GM23338 (cell line): ENCODE measurements around the gene GTF3C5. TPM values are rescaled to one million over a fixed set of nuclear protein-coding genes. Genes with fewer than 3 reads are reported as not detected.

ENCODE experiments used
- ATAC-seq: fragments of 200-7000 bp; cut with Tn5 transposase; 3 replicates; pipeline ENCODE4 v1.9.1; 2020
- DNase-seq: peaks from one replicate; pipeline ENCODE4 v3.0.0-alpha.2; 2015; ENCODE audit warnings: low spot score
- H2AFZ ChIP-seq: fragments of 200-600 bp; sonication (generic); 2 replicates; pipeline ENCODE4 v1.8.0; 2016; ENCODE audit warnings: antibody characterized with exemption, mild to moderate bottlenecking, moderate library complexity
- H3F3A ChIP-seq: fragments of 200-600 bp; sonication (generic); replicated peaks from 2 replicates; pipeline ENCODE4 v1.8.0; 2017; ENCODE audit warnings: antibody characterized with exemption, mixed run types, low read depth
- H3K27ac ChIP-seq: fragments of 200-600 bp; sonication (generic); 2 replicates; pipeline ENCODE4 v1.6.1; 2016; ENCODE audit warnings: low read depth
- H3K27me3 ChIP-seq: fragments of 200-600 bp; sonication (generic); 2 replicates; pipeline ENCODE4 v1.8.0; 2016; ENCODE audit warnings: mild to moderate bottlenecking, mixed run types, moderate library complexity; ENCODE audit not compliant: insufficient read depth
- H3K36me3 ChIP-seq: fragments of 200-600 bp; sonication (generic); 2 replicates; pipeline ENCODE4 v1.8.0; 2016; ENCODE audit warnings: mild to moderate bottlenecking; ENCODE audit not compliant: insufficient read depth
- H3K4me1 ChIP-seq: fragments of 200-600 bp; sonication (generic); 2 replicates; pipeline ENCODE4 v1.8.0; 2016; ENCODE audit warnings: mild to moderate bottlenecking, moderate library complexity; ENCODE audit not compliant: insufficient read depth
- H3K4me2 ChIP-seq: fragments of 200-600 bp; sonication (generic); 2 replicates; pipeline ENCODE4 v1.7.1; 2017; ENCODE audit warnings: mixed run types
- H3K4me3 ChIP-seq: fragments of 200-600 bp; sonication (generic); 2 replicates; pipeline ENCODE4 v1.6.1; 2016; ENCODE audit warnings: mixed run types
- H3K79me2 ChIP-seq: fragments of 200-600 bp; sonication (generic); replicated peaks from 2 replicates; pipeline ENCODE4 v1.8.0; 2017; ENCODE audit warnings: mild to moderate bottlenecking; ENCODE audit not compliant: insufficient read depth
- H3K9me2 ChIP-seq: fragments of 200-600 bp; sonication (generic); 2 replicates; pipeline ENCODE4 v1.8.0; 2017; ENCODE audit not compliant: insufficient read depth
- H4K20me1 ChIP-seq: fragments of 200-600 bp; sonication (generic); replicated peaks from 2 replicates; pipeline ENCODE4 v1.8.0; 2017; ENCODE audit warnings: mild to moderate bottlenecking; ENCODE audit not compliant: insufficient read depth
- H3K27ac Mint-ChIP-seq: 2 replicates; pipeline ENCODE4 v1.8.0; 2020; ENCODE audit warnings: inconsistent platforms, mild to moderate bottlenecking, moderate library complexity, mixed read lengths
- H3K27me3 Mint-ChIP-seq: 3 replicates; pipeline ENCODE4 v1.8.0; 2022; ENCODE audit warnings: low read depth, mild to moderate bottlenecking, moderate library complexity, mixed read lengths, inconsistent platforms; ENCODE audit not compliant: insufficient read depth, poor library complexity
- H3K36me3 Mint-ChIP-seq: 3 replicates; pipeline ENCODE4 v1.8.0; 2021; ENCODE audit warnings: low read depth, mild to moderate bottlenecking, inconsistent platforms, moderate library complexity, mixed read lengths
- H3K4me1 Mint-ChIP-seq: 3 replicates; pipeline ENCODE4 v1.8.0; 2020; ENCODE audit warnings: mild to moderate bottlenecking, inconsistent platforms, mixed read lengths
- H3K4me3 Mint-ChIP-seq: 3 replicates; pipeline ENCODE4 v1.8.0; 2021; ENCODE audit warnings: moderate library complexity, mild to moderate bottlenecking, inconsistent platforms, mixed read lengths
- H3K9me3 Mint-ChIP-seq: 3 replicates; pipeline ENCODE4 v1.8.0; 2020; ENCODE audit warnings: moderate library complexity, mild to moderate bottlenecking, inconsistent platforms, mixed read lengths
- CREB1 ChIP-seq: fragments of 250-450 bp; sonication (Bioruptor Pico); IDR thresholded peaks from 2 replicates; pipeline ENCODE4 v1.5.0; 2020; ENCODE audit warnings: low read depth, mild to moderate bottlenecking, moderate library complexity
- CTCF ChIP-seq, 2 experiments: fragments of 200-600 bp in 1 of 2; sonication (generic) in 1 of 2; conservative IDR thresholded peaks; 2 replicates each; pipeline versions ENCODE4 v1.5.1 to v1.6.1; 2016 to 2017; ENCODE audit warnings: antibody characterized with exemption in 2 of 2, low read depth in 2 of 2, mild to moderate bottlenecking in 2 of 2, moderate library complexity in 1 of 2
- EZH2 ChIP-seq: fragments of 200-600 bp; sonication (generic); IDR thresholded peaks from one replicate; pipeline ENCODE4 v1.8.0; 2017; ENCODE audit warnings: antibody characterized with exemption, mild to moderate bottlenecking, low read depth; ENCODE audit not compliant: unreplicated experiment
- EZH2phosphoT487 ChIP-seq: fragments of 200-600 bp; sonication (generic); IDR thresholded peaks from one replicate; pipeline ENCODE4 v1.8.1; 2018; ENCODE audit warnings: antibody characterized with exemption; ENCODE audit not compliant: unreplicated experiment
- JUNB ChIP-seq: IDR thresholded peaks from one replicate; pipeline ENCODE4 v1.6.1; 2016; ENCODE audit warnings: antibody characterized with exemption; ENCODE audit not compliant: unreplicated experiment
- NANOG ChIP-seq: IDR thresholded peaks from 2 replicates; pipeline ENCODE4 v1.6.1; 2016; ENCODE audit warnings: antibody characterized with exemption, borderline replicate concordance
- POLR2AphosphoS5 ChIP-seq: IDR thresholded peaks from 2 replicates; pipeline ENCODE4 v1.6.1; 2016; ENCODE audit warnings: antibody characterized with exemption, low read depth
- STAT1 ChIP-seq: IDR thresholded peaks from one replicate; pipeline ENCODE4 v1.6.1; 2016; ENCODE audit warnings: antibody characterized with exemption; ENCODE audit not compliant: unreplicated experiment
- ZNF114 ChIP-seq: fragments of 250-450 bp; sonication (Bioruptor Pico); IDR thresholded peaks from 2 replicates; pipeline ENCODE4 v1.5.0; 2020; ENCODE audit warnings: mild to moderate bottlenecking, moderate library complexity
- ZNF331 ChIP-seq: fragments of 250-450 bp; sonication (Bioruptor Pico); IDR thresholded peaks from 2 replicates; pipeline ENCODE4 v1.5.0; 2020; ENCODE audit warnings: low read depth, mild to moderate bottlenecking, moderate library complexity
- ZNF462 ChIP-seq: fragments of 250-450 bp; sonication (Bioruptor Pico); IDR thresholded peaks from 2 replicates; pipeline ENCODE4 v1.5.0; 2020; ENCODE audit warnings: mild to moderate bottlenecking, moderate library complexity
- polyA plus RNA-seq: library from polyadenylated mRNA; unstranded; fragments of >200 nt; fragmentation: Nextera tagmentation; extraction: Ambion mirVana; gene quantifications from 2 replicates; pipeline ENCODE4 v1.2.1, GENCODE V29; 2016
- total RNA-seq: library from RNA; depleted of rRNA; stranded (reverse); fragments of >200 nt; shearing (Covaris generic); gene quantifications from 2 replicates; pipeline ENCODE4 v1.2.3, GENCODE V29; 2014
- TF ChIP-seq, protein P1 (sequence below): IDR thresholded peaks from 2 replicates; pipeline ENCODE4 v1.6.1; 2016; ENCODE audit warnings: antibody characterized with exemption
- TF ChIP-seq, protein P2 (sequence below): IDR thresholded peaks from one replicate; pipeline ENCODE4 v1.6.1; 2018; ENCODE audit warnings: antibody characterized with exemption; ENCODE audit not compliant: unreplicated experiment

The GTF3C5 gene
- total and polyA plus RNA-seq, 2 experiments from 2014 or later: 46.0 to 78.8 TPM

DNA sequence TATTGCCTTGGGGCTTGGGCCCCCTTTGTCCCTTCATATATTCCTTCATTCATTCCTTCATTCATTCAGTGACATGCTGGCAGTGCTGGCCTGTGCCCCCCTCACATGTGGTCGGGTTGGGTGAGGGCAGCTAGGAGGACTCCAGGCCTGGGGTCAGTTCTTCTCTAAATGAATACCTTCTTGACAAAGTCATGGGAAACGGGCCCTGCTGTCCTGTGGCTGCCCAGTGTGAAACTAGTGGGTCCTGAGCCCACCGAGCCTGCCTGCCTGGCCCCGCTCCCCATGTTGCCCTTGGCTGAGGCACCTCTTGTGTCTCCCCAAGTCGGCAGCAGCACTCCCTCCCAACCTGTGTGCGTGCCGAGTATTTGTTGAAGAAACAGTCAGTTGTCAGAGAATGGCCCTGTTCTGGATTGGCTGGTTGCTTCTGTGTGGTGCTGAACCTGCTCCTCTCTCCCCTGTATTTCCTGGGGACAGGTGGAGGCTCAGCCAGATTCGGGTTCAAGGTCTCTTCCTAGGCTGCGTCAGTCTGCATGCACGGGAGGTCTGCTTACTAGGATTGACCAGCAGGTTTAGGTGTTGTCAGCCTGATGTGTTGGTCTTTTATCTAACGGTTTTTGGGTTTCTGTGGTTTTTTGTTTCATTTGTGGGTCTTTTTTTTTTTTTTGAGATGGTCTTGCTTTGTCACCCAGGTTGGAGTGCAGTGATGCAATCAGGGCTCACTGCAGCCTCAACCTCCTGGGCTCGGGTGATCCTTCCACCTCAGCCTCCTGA, 27.9 kb downstream of the GTF3C5 start:
- H3K4me1 Mint-ChIP-seq: peaks cover 30% of the 10 kb centered on the region
- H3K27ac ChIP-seq: 0 out of 2 replicates have a peak overlapping the region, but pooled peaks have one; percentile 81
- H3K4me2 ChIP-seq: no peak overlapping the region
- H3K36me3 Mint-ChIP-seq: peaks cover 36% of the 10 kb centered on the region
- H3K27ac Mint-ChIP-seq: peak overlapping the region; percentile 49
- TF ChIP-seq NANOG (no peak), ZNF331 (CRISPR knock-in tag) (no peak), CTCF (conservative IDR thresholded peaks at IDR 0.05; ENCODE audit: low read depth in 2 of 2) (no peak), CREB1 (CRISPR knock-in tag) (no peak), ZNF462 (CRISPR knock-in tag) (no peak), EZH2phosphoT487 (no peak), POLR2AphosphoS5 (no peak), EZH2 (no peak), STAT1 (no peak), ZNF114 (CRISPR knock-in tag) (no peak), JUNB (no peak)
- TF ChIP-seq, protein P1, sequence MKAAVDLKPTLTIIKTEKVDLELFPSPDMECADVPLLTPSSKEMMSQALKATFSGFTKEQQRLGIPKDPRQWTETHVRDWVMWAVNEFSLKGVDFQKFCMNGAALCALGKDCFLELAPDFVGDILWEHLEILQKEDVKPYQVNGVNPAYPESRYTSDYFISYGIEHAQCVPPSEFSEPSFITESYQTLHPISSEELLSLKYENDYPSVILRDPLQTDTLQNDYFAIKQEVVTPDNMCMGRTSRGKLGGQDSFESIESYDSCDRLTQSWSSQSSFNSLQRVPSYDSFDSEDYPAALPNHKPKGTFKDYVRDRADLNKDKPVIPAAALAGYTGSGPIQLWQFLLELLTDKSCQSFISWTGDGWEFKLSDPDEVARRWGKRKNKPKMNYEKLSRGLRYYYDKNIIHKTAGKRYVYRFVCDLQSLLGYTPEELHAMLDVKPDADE: no peak
- TF ChIP-seq, protein P2, sequence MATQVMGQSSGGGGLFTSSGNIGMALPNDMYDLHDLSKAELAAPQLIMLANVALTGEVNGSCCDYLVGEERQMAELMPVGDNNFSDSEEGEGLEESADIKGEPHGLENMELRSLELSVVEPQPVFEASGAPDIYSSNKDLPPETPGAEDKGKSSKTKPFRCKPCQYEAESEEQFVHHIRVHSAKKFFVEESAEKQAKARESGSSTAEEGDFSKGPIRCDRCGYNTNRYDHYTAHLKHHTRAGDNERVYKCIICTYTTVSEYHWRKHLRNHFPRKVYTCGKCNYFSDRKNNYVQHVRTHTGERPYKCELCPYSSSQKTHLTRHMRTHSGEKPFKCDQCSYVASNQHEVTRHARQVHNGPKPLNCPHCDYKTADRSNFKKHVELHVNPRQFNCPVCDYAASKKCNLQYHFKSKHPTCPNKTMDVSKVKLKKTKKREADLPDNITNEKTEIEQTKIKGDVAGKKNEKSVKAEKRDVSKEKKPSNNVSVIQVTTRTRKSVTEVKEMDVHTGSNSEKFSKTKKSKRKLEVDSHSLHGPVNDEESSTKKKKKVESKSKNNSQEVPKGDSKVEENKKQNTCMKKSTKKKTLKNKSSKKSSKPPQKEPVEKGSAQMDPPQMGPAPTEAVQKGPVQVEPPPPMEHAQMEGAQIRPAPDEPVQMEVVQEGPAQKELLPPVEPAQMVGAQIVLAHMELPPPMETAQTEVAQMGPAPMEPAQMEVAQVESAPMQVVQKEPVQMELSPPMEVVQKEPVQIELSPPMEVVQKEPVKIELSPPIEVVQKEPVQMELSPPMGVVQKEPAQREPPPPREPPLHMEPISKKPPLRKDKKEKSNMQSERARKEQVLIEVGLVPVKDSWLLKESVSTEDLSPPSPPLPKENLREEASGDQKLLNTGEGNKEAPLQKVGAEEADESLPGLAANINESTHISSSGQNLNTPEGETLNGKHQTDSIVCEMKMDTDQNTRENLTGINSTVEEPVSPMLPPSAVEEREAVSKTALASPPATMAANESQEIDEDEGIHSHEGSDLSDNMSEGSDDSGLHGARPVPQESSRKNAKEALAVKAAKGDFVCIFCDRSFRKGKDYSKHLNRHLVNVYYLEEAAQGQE: no peak
- H2AFZ ChIP-seq: no peak overlapping the region
- H3K4me1 ChIP-seq: peaks cover 16% of the 10 kb centered on the region
- H3K27me3 Mint-ChIP-seq: peaks cover 5% of the 10 kb centered on the region
- H3F3A ChIP-seq: 0 out of 2 replicates have a peak, but pooled peaks cover 8% of the 10 kb centered on the region
- no peaks in the 10 kb centered on the region for H3K79me2 ChIP-seq
- ATAC-seq: no peak
- H3K9me2 ChIP-seq: no peaks in the 10 kb centered on the region
- no peaks in the 10 kb centered on the region for H3K9me3 Mint-ChIP-seq
- no peak overlapping the region for H3K4me3 Mint-ChIP-seq
- no peaks in the 10 kb centered on the region for H3K27me3 ChIP-seq
- no peak overlapping the region for H3K4me3 ChIP-seq
- no peak for DNase-seq
- no peaks in the 10 kb centered on the region; the same call in 1 of the 2 replicates for H3K36me3 ChIP-seq
- H4K20me1 ChIP-seq: no peaks in the 10 kb centered on the region
